ENCODE data around the gene GPATCH2. TPM values are rescaled to one million over a fixed set of nuclear protein-coding genes. Genes with fewer than 3 reads are reported as not detected.
"Not testable (repeated sequence)": the region's sequence is repeated elsewhere in the genome, so short reads cannot be mapped to it uniquely, and the experiment has no call there.

The GPATCH2 gene
- total and polyA plus RNA-seq, 2 donors (not counting 1 experiment from before 2014, with no cell fraction given), result 4.7 to 14.7 TPM

GRCh38 chr1:217586586-217586985 lies 44.3 kb downstream of the GPATCH2 start:
- H3K4me3 Mint-ChIP-seq, result no peak overlapping the region
- Histone ChIP-seq H3K79me2 (ENCODE audit: control insufficient read depth, insufficient read depth, low read length) (no peaks in the 10 kb centered on the region), H4K20me1 (ENCODE audit: control insufficient read depth, insufficient read depth, low read length, poor library complexity, severe bottlenecking) (no peaks in the 10 kb centered on the region), H3K9ac (ENCODE audit: low read length) (no peak overlapping the region), H3K36me3 (replicated peaks in 1 of 2; ENCODE audit: control extremely low read depth in 1 of 2, control insufficient read depth in 1 of 2, extremely low read depth in 1 of 2, insufficient read depth in 2 of 2, low read length in 1 of 2) (peaks cover 3 to 4% of the 10 kb centered on the region in 2 experiments), H3K27ac (ENCODE audit: low read length in 2 of 2) (no peak overlapping the region), H3K27me3 (replicated peaks in 1 of 4; ENCODE audit: control extremely low read depth in 1 of 4, control insufficient read depth in 3 of 4, insufficient read depth in 4 of 4, low read length in 3 of 4) (no peaks in the 10 kb centered on the region), H3K4me2 (replicated peaks; ENCODE audit: low read depth, low read length, poor library complexity, severe bottlenecking) (no peak overlapping the region), H3K4me1 (ENCODE audit: control insufficient read depth in 2 of 2, insufficient read depth in 2 of 2, low read length in 2 of 2) (no peaks in the 10 kb centered on the region), H3K4me3 (ENCODE audit: control extremely low read depth in 1 of 5, extremely low read depth in 1 of 5, insufficient read depth in 1 of 5, low read depth in 2 of 5, low read length in 4 of 5) (no peak overlapping the region), H2AFZ (ENCODE audit: insufficient read depth, low read depth, low read length, poor library complexity, severe bottlenecking) (no peak overlapping the region), H3K9me3 (ENCODE audit: control extremely low read depth in 1 of 3, control insufficient read depth in 2 of 3, insufficient read depth in 1 of 3, low read length in 2 of 3) (no peaks in the 10 kb centered on the region)
- no peaks in the 10 kb centered on the region for H3K9me3 Mint-ChIP-seq (ENCODE audit: insufficient read depth)
- TF ChIP-seq CTCF (IDR thresholded peaks at IDR 0.05) (no peak), EZH2 (IDR thresholded peaks at IDR 0.05; ENCODE audit: borderline replicate concordance, insufficient read depth, low read depth, low read length, poor library complexity, severe bottlenecking) (no peak)
- H3K27me3 Mint-ChIP-seq, result no peaks in the 10 kb centered on the region
- intact Hi-C loops (cut with micrococcal nuclease), result no loop called here
- no peak overlapping the region for H3K27ac Mint-ChIP-seq
- ATAC-seq (ENCODE audit: low read depth) (no peak), DNase-seq (no peak)
- ChIA-PET CTCF (no interaction called here), POLR2A (no interaction called here)
- 60% methylated on average over 1 of the region's 4 CpGs for WGBS (ENCODE audit: insufficient coverage)
- no peaks in the 10 kb centered on the region for H3K4me1 Mint-ChIP-seq

- Histone ChIP-seq H3K79me2 (ENCODE audit: control insufficient read depth, insufficient read depth, low read length) (no peaks in the 10 kb centered on the region), H3K27me3 (replicated peaks in 1 of 4; ENCODE audit: control extremely low read depth in 1 of 4, control insufficient read depth in 3 of 4, insufficient read depth in 4 of 4, low read length in 3 of 4) (no peaks in the 10 kb centered on the region), H4K20me1 (ENCODE audit: control insufficient read depth, insufficient read depth, low read length, poor library complexity, severe bottlenecking) (no peaks in the 10 kb centered on the region), H3K9ac (ENCODE audit: low read length) (no peak overlapping the region), H2AFZ (ENCODE audit: insufficient read depth, low read depth, low read length, poor library complexity, severe bottlenecking) (no peak overlapping the region), H3K4me1 (ENCODE audit: control insufficient read depth in 2 of 2, insufficient read depth in 2 of 2, low read length in 2 of 2) (no peaks in the 10 kb centered on the region), H3K27ac (ENCODE audit: low read length in 2 of 2) (no peak overlapping the region), H3K4me2 (replicated peaks; ENCODE audit: low read depth, low read length, poor library complexity, severe bottlenecking) (no peak overlapping the region), H3K36me3 (replicated peaks in 1 of 2; ENCODE audit: control extremely low read depth in 1 of 2, control insufficient read depth in 1 of 2, extremely low read depth in 1 of 2, insufficient read depth in 2 of 2, low read length in 1 of 2) (peaks cover 3 to 6% of the 10 kb centered on the region in 2 experiments), H3K9me3 (ENCODE audit: control extremely low read depth in 1 of 3, control insufficient read depth in 2 of 3, insufficient read depth in 1 of 3, low read length in 2 of 3) (no peaks in the 10 kb centered on the region), H3K4me3 (ENCODE audit: control extremely low read depth in 1 of 5, extremely low read depth in 1 of 5, insufficient read depth in 1 of 5, low read depth in 2 of 5, low read length in 4 of 5) (no peak overlapping the region)
- ChIA-PET CTCF (no interaction called here), POLR2A (no interaction called here)
- DNase-seq (no peak), ATAC-seq (ENCODE audit: low read depth) (no peak)
- TF ChIP-seq EZH2 (IDR thresholded peaks at IDR 0.05; ENCODE audit: borderline replicate concordance, insufficient read depth, low read depth, low read length, poor library complexity, severe bottlenecking), result no peak
- no peak for TF ChIP-seq CTCF (IDR thresholded peaks at IDR 0.05)
- intact Hi-C loops (cut with micrococcal nuclease), result no loop called here
- Mint-ChIP-seq H3K27me3 (no peaks in the 10 kb centered on the region), H3K27ac (no peak overlapping the region), H3K4me1 (no peaks in the 10 kb centered on the region), H3K4me3 (no peak overlapping the region), H3K9me3 (ENCODE audit: insufficient read depth) (no peaks in the 10 kb centered on the region)
- no CpG with 5 or more reads among the region's 2 CpGs for WGBS (ENCODE audit: insufficient coverage)
Measured at GRCh38 chr1:217585577-217585976, 45.3 kb downstream of the GPATCH2 start.

GRCh38 chr1:217584286-217584811 lies 46.5 kb downstream of the GPATCH2 start:
- H3K27ac ChIP-seq (ENCODE audit: low read length in 2 of 2); H3K4me3 Mint-ChIP-seq; H3K9ac ChIP-seq (ENCODE audit: low read length); H3K9me3 ChIP-seq (ENCODE audit: control extremely low read depth in 1 of 3, control insufficient read depth in 2 of 3, insufficient read depth in 1 of 3, low read length in 2 of 3); H3K79me2 ChIP-seq (ENCODE audit: control insufficient read depth, insufficient read depth, low read length); H3K4me1 ChIP-seq (ENCODE audit: control insufficient read depth in 2 of 2, insufficient read depth in 2 of 2, low read length in 2 of 2); H3K27ac Mint-ChIP-seq; H3K36me3 ChIP-seq (replicated peaks in 1 of 2; ENCODE audit: control extremely low read depth in 1 of 2, control insufficient read depth in 1 of 2, extremely low read depth in 1 of 2, insufficient read depth in 2 of 2, low read length in 1 of 2); POLR2A ChIA-PET; H3K27me3 Mint-ChIP-seq; ATAC-seq (ENCODE audit: low read depth); H2AFZ ChIP-seq (ENCODE audit: insufficient read depth, low read depth, low read length, poor library complexity, severe bottlenecking); intact Hi-C loops (cut with micrococcal nuclease); CTCF ChIA-PET; H4K20me1 ChIP-seq (ENCODE audit: control insufficient read depth, insufficient read depth, low read length, poor library complexity, severe bottlenecking); H3K27me3 ChIP-seq (replicated peaks in 1 of 4; ENCODE audit: control extremely low read depth in 1 of 4, control insufficient read depth in 3 of 4, insufficient read depth in 4 of 4, low read length in 3 of 4); H3K4me1 Mint-ChIP-seq; H3K4me3 ChIP-seq (ENCODE audit: control extremely low read depth in 1 of 5, extremely low read depth in 1 of 5, insufficient read depth in 1 of 5, low read depth in 2 of 5, low read length in 4 of 5); H3K4me2 ChIP-seq (replicated peaks; ENCODE audit: low read depth, low read length, poor library complexity, severe bottlenecking); DNase-seq; H3K9me3 Mint-ChIP-seq (ENCODE audit: insufficient read depth): not testable (repeated sequence)
- WGBS (ENCODE audit: insufficient coverage), result no CpG with 5 or more reads among the region's 5 CpGs
